Measurements from ENCODE around the gene SORCS2. TPM values are rescaled to one million over a fixed set of nuclear protein-coding genes. Genes with fewer than 3 reads are reported as not detected.

Gene SORCS2
- total RNA-seq, 1 donor from 2014 or later: 10.9 TPM

DNA sequence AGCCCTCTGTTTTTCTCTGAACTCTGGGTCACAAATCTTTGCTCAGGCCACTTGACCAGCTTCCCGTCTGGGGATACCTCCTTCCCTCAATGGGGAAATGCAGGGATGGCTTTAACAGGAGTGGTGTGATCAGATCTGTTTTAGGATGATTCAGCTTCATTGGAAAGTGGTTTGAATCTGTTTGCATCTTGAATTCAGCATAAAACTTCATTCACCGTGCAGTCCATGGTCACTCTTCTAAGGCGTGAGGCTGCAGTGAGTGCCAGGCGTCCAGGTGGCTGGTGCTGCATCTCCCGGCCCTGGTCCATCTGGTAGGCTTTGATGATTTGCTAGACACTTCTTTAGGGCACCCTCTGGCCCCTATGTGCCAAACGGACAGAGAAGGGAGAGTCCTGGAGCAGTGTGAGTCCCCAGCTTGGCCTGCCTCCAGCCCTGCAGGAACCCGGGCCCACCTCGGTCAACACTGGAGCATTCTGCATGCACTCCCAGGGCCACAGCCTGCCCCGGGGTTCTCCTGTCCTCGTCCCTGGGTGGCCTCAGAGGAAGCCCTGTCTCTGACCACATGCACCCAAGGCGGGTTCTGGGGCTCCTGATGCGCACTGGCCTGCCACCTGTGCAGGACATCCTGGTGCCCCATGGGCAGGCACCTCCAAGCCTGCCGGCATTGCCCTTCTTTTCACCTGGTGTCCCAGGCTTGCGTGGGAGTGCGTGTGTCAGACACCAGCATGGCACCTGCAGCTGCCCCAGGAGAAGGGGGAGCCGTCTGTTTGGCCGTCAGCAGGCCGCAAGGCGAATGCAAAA lies 493.9 kb downstream of the SORCS2 start:
- Mint-ChIP-seq H3K27ac (ENCODE audit: unreplicated experiment) (no peak overlapping the region), H3K27me3 (ENCODE audit: low read depth) (peaks cover 19% of the 10 kb centered on the region), H3K4me1 (ENCODE audit: low read depth) (no peaks in the 10 kb centered on the region), H3K4me3 (ENCODE audit: unreplicated experiment) (no peak overlapping the region), H3K36me3 (ENCODE audit: low read depth) (peaks cover 14% of the 10 kb centered on the region), H3K9me3 (ENCODE audit: low read depth) (peaks cover 12% of the 10 kb centered on the region)
- peak; percentile 89 for DNase-seq (ENCODE audit: low spot score)
- TF ChIP-seq, protein P1, sequence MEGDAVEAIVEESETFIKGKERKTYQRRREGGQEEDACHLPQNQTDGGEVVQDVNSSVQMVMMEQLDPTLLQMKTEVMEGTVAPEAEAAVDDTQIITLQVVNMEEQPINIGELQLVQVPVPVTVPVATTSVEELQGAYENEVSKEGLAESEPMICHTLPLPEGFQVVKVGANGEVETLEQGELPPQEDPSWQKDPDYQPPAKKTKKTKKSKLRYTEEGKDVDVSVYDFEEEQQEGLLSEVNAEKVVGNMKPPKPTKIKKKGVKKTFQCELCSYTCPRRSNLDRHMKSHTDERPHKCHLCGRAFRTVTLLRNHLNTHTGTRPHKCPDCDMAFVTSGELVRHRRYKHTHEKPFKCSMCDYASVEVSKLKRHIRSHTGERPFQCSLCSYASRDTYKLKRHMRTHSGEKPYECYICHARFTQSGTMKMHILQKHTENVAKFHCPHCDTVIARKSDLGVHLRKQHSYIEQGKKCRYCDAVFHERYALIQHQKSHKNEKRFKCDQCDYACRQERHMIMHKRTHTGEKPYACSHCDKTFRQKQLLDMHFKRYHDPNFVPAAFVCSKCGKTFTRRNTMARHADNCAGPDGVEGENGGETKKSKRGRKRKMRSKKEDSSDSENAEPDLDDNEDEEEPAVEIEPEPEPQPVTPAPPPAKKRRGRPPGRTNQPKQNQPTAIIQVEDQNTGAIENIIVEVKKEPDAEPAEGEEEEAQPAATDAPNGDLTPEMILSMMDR (IDR thresholded peaks at IDR 0.05): no peak

DNA sequence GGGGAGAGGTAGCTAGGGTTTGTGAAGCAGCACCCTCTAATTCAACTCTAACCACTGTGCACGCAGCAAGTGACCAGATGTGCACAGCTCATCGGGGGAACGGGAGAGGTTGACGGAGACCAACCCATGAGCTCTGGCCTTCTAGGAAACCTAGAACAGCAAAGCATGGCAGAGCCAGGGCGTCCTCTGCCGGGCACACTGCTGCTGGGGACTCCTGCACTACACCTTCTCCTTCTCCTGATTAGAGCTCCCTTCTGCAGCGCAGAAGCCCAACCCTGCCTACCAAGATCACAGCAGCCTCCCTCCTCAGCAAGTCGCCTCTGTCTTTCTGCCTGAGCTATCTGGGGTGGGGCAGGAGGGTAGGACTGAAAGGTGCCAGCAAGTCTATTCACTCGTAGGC lies 494.7 kb downstream of the SORCS2 start:
- peaks cover 14% of the 10 kb centered on the region for H3K36me3 Mint-ChIP-seq (ENCODE audit: low read depth)
- no peak overlapping the region for H3K27ac Mint-ChIP-seq (ENCODE audit: unreplicated experiment)
- no peak overlapping the region for H3K4me3 Mint-ChIP-seq (ENCODE audit: unreplicated experiment)
- no peak for DNase-seq (ENCODE audit: low spot score)
- peaks cover 12% of the 10 kb centered on the region for H3K9me3 Mint-ChIP-seq (ENCODE audit: low read depth)
- peaks cover 21% of the 10 kb centered on the region for H3K27me3 Mint-ChIP-seq (ENCODE audit: low read depth)
- TF ChIP-seq, protein P1 (IDR thresholded peaks at IDR 0.05): no peak
- no peaks in the 10 kb centered on the region for H3K4me1 Mint-ChIP-seq (ENCODE audit: low read depth)

DNA sequence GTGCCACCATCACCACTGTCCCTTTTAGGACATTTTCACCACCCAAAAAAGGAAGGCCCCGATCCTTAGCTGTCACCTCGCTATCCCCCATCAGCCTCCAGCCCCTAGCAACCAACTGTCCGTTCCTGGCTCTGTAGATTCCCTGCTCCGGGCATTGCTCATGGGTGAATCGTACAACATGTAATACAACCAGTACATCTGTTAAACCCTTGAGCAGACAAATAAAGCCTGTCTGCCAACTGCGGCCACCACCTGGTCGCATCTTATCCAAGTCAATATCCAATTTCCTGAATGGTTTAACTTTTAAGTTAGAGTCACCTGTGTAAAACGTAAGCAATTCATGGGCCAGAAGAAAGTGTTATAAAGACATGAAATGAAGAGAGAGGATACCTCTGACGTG lies 495.5 kb downstream of the SORCS2 start:
- TF ChIP-seq, protein P1 (IDR thresholded peaks at IDR 0.05): no peak
- no peaks in the 10 kb centered on the region for H3K4me1 Mint-ChIP-seq (ENCODE audit: low read depth)
- H3K27me3 Mint-ChIP-seq (ENCODE audit: low read depth): peaks cover 26% of the 10 kb centered on the region
- H3K36me3 Mint-ChIP-seq (ENCODE audit: low read depth): peaks cover 13% of the 10 kb centered on the region
- no peak overlapping the region for H3K4me3 Mint-ChIP-seq (ENCODE audit: unreplicated experiment)
- H3K9me3 Mint-ChIP-seq (ENCODE audit: low read depth): peaks cover 9% of the 10 kb centered on the region
- peak; percentile 33 for DNase-seq (ENCODE audit: low spot score)
- no peak overlapping the region for H3K27ac Mint-ChIP-seq (ENCODE audit: unreplicated experiment)

DNA sequence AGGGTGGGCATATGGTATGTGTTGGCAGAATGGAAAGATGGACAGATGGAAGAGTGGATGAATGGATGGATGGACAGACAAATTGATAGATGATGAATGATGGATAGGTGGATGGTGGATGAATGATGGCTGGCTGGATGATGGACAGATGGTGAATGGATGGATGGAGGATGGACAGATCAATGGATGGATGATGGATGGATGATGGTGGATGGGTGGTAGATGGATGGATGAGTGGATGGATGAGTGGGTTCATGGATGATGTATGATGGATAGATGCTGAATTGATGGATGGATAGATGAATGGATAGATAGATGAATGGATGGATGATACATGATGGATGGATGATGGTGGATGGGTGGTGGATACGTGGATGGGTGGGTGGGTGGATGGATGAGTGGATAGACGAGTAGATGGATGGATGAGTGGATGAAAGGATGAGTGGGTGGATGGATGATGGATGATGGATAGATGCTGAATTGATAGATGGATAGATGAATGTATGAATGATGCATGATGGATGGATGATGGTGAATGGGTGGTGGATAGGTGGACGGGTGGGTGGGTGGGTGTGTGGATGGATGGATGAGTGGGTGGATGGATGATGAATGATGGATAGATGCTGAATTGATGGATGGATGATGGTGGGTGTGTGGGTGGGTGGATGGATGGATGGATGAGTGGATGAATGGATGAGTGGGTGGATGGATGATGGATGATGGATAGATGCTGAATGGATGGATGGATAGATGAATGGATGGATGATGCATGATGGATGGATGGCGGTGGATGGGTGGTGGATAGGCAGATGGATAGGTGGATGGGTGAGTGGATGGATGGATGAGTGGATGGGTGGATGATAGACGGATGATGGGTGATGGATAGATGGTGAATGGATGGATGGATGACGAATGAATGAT lies 497.7 kb downstream of the SORCS2 start:
- Mint-ChIP-seq H3K4me1 (ENCODE audit: low read depth) (no peaks in the 10 kb centered on the region), H3K4me3 (ENCODE audit: unreplicated experiment) (no peak overlapping the region), H3K36me3 (ENCODE audit: low read depth) (peaks cover 2% of the 10 kb centered on the region), H3K9me3 (ENCODE audit: low read depth) (peaks cover 2% of the 10 kb centered on the region), H3K27ac (ENCODE audit: unreplicated experiment) (no peak overlapping the region), H3K27me3 (ENCODE audit: low read depth) (peaks cover 33% of the 10 kb centered on the region)
- peak; percentile 38 for DNase-seq (ENCODE audit: low spot score)
- TF ChIP-seq, protein P1 (IDR thresholded peaks at IDR 0.05): no peak

DNA sequence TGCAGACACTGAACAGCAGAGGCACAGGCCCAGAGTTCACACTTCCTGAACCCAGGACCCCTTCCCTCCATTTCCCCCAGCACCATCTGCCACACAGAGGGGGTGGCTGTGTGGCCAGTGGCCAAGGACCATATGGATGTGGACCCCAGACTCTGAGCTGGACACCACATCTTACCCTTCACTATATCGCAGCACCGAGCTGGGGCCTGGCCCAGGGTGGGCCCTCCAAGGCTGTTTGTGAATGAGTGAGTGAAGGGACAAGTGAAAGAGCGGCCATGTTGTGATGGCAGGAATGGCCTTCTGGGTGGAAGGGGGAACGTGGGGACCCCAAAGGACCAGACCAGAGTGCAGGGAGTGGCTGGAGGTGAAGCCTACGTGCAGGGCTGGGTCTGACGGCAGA lies 498.7 kb downstream of the SORCS2 start:
- Mint-ChIP-seq H3K27me3 (ENCODE audit: low read depth) (peaks cover 32% of the 10 kb centered on the region), H3K36me3 (ENCODE audit: low read depth) (peaks cover 2% of the 10 kb centered on the region)
- peak; percentile 66 for DNase-seq (ENCODE audit: low spot score)

More for the DNA sequence above, 498.7 kb downstream of the SORCS2 start:
- no peak overlapping the region for H3K4me3 Mint-ChIP-seq (ENCODE audit: unreplicated experiment)
- H3K27ac Mint-ChIP-seq (ENCODE audit: unreplicated experiment): no peak overlapping the region
- H3K4me1 Mint-ChIP-seq (ENCODE audit: low read depth): no peaks in the 10 kb centered on the region
- peaks cover 2% of the 10 kb centered on the region for H3K9me3 Mint-ChIP-seq (ENCODE audit: low read depth)
- TF ChIP-seq, protein P1 (IDR thresholded peaks at IDR 0.05): no peak

Measured in chondrocyte (in vitro differentiated cells).